HG02798 (cell line): ENCODE measurements around the gene TCERG1.
"Not testable (repeated sequence)": the region's sequence is repeated elsewhere in the genome, so short reads cannot be mapped to it uniquely, and the experiment has no call there.

Experiments used
- ATAC-seq: cut with Tn5 transposase; IDR thresholded peaks from one replicate; pipeline ENCODE4 v1.9.1; 2021; ENCODE audit warnings: mild to moderate bottlenecking; ENCODE audit not compliant: unreplicated experiment, poor library complexity

Gene TCERG1

DNA sequence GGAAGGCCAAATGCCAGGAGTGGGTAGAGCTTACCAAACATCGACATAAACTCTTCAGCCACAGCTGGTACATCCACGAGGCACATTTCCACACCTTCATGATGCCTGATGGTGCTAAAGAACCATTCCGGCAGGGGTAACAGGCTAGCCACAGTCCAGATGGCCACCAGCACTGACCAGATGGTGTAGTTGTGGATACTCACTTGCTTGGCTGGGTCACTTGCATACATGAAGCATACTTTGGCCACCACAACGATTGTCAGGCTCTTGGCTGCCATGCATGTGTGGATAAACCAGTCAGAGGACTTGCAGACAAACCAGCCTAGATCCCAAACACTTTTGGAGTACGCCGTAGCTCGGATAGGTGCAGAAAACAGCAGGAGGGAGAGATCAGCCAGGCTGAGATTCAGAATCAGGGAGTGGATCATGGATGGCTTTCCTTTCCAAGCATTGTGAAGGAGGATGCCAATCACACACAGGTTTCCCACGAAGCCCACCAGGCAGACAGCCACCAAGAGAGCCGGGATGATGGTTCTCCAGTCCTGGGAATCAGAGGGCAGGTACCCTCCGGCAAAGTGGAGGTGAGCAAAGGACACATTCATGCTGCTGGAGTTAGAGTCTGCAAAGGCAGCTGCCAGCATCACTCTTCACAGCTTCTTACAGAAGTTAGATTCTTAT is 68.5 kb downstream of the TCERG1 start:
- no peak for ATAC-seq

DNA sequence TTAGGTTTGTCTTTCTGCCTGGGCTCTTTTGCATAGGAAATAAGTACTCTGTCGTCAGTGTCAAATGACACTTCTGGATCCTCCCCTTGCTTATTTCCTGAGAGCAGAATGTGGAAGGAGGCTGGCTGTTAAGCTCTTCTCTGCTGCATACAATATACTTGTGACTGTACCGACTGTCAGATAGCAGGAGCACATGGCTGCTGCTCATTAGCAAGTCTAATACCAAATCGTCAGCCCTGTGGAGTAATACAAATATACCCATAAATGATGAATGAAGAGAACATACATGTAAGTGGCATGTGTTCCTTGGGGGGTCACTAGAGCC is 69.0 kb downstream of the TCERG1 start, which contains the start of gene GPR151:
TSS of gene GPR151 (minus strand) at position 40 of the 325 bp plus-strand sequence. CDS start 77 bp downstream, outside the sequence.
- ATAC-seq, result no peak

DNA sequence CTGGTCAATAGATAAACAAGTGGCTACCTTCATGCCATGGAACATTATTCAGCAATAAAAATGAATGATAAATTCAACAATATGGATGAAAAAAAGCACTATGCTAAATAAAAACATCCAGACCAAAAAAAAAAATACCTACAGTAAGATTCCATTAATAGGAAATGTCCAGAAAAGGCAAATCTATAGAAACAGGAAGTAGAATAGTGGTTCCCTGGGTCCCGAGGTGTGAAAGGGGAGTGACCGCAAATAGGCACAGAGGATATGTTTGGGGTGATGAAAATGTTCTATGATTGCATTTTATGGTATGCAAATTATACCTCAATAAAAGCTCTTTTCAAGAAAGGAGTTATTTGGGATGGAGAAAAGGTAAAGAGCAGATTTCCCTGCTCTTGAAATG is 72.4 kb downstream of the TCERG1 start:
- ATAC-seq, result no peak

DNA sequence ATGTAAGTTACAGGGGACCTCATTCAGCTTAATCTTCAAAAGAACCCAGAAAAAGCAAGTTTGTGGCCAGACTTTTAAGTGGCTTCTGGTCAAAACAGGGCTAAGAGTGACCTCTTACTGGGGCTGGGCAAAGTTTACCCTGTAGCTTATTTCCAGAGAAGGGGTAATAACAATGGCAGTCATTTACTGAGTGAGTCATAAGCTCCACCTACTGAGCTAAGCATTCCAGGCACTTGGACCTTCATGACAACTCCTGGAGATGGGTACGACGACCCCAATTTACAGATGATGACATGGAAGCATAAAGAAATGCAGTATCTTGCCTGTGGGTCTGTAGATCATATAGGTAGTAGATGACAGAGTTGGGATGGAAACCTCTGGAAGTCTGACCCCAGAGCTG is 73.6 kb downstream of the TCERG1 start:
- ATAC-seq, result no peak

DNA sequence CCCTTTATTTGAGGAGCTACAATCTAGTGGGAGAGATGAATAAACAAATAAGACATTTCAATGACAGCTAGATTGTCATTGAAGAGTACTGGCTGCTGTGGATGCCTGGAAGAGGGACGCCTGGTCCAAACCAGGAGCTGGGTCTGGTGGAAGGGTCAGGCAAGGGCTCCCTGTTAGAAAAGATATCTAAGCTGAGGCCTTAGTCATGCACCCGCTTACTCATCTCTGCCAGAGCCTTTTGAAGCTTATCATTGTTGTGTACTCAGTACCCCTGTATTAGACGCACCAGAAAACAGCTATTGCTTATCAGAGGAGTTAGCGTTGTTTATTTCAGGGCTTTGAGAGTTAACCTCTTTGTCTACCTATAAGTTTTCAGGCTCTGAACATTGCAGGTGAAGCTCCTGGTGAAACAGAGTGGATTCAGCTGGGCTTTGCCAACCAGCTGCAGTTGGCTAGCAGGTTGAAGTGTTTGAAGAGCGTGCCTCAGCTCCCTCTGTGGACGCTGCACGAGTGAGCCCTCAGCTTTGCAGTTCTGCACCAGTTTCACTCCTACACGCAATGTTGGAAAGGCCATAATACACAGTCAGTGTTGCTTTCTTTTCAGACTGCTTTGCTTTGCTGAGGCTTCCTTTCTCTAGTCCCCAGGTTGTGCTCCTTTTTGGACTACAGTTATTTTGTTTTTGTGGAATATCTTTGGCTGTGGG is 74.4 kb downstream of the TCERG1 start:
- no peak for ATAC-seq

DNA sequence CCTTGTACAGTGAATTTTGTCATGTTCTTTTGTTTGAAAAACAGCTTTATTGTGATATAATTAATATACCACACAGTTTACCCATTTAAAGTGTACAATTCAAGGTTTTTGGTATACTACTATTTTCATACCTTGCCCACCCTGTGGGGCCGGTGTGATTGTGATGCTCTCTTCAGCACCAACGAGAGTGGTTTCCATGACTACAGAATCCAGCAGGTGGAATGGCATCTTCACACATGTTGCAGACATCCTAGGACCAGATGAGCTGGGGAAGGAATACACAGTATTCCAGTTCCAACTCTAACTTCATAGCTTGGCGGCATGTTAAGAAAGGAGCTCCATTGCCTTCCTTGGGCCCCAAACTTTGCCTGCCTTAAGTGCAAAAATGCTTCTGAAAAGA is 76.6 kb downstream of the TCERG1 start:
- no peak for ATAC-seq

DNA sequence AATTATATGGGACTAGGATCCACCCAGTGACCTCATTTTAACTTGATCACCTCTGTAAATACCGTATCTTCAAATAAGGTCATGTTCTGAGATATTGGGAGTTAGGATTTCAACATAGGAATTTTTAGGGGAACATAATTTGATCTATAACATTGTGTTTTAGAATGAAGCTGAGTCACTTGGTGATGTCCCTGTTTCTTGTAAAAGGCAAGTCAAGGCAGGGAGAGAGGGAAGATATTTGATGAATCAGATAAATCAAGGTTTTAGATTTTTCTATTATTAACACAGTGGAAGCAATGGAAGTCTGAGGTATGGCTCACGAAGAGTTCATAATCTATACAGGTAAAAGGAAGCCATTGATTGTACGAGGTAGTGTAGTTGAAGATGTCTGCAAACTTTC is 80.7 kb downstream of the TCERG1 start:
- no peak for ATAC-seq

DNA sequence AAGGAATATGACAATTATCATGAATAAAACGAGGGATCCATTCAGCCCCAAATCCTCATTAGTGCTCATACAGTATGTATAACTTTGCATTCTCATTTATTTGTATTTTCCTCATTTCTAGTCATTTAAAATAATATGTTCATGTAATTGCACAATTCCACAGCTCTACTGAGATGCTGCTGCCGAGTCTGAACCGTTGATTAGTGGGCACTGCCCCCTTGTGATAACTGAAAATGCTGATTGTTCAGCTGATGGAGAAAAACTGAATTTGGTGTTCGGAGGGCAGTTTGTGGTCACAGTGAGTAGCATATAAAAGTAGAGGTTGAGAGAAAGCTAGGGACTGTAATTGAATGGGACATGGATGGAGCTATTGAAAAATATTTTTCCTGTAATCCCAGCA is 81.1 kb downstream of the TCERG1 start:
- ATAC-seq, result no peak

DNA sequence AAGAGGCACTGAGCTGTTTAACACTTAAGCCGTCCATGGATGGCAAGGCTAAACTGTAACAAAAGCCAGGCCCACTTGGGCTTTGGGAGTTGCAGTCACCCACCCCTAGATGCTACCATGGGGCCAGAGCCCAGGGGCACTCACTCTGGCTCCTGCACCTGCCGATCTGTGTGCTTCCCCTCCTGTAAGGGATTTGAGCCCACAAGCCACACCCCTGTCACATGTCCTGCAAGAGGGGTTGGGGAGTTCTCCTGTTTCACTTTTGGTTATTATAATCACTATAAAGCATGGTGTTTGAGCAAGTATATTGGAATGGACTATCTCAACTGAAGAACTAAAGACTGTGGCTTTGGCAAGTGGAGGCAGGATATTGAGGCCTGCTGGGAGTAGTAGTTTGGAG is 82.9 kb downstream of the TCERG1 start:
- peak; percentile 67 for ATAC-seq

DNA sequence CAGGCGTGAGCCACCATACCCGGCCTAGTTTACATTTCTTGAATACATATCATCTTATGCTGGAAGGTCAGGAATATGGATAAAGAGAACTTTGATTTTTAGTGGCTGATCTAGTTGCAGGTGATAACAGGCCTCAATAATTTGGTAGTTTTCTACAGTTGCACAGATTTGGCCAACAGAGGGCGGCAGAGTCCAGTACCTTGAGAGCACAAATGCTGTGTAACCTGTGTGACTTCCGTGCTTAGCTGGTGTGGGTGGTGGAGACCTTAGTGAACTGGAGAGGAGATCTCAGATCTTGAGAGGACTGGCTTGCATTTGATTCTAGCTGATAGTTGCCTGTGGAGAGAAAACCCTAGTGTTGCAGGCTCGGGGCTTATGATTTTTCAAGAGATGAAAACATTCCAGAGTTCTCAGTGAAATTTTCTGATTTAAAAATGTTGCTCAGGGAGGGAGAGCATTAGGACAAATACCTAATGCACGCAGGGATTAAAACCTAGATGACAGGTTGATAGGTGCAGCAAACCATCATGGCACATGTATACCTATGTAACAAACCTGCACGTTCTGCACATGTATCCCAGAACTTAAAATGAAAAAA is 86.2 kb downstream of the TCERG1 start:
- ATAC-seq, result peak; percentile 93

DNA sequence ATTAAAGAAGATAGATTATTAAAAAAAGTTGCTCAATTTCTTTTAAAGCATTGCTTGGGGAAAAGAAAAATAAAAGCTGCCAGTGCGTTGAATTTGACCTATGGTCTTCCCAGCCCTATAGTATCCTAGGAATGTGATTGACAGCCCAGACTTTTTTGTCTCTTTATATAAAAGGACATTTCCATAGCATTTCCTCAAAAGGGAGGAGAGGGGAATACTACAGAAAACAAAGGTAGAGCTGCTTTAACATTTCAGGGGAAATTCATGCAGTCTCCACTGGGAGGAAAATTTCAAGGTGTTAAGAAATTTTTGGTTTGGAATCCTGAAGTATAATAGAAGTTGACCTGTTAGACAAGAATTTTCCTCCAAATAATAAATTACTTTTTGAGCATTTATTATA is 86.7 kb downstream of the TCERG1 start:
- no peak for ATAC-seq

DNA sequence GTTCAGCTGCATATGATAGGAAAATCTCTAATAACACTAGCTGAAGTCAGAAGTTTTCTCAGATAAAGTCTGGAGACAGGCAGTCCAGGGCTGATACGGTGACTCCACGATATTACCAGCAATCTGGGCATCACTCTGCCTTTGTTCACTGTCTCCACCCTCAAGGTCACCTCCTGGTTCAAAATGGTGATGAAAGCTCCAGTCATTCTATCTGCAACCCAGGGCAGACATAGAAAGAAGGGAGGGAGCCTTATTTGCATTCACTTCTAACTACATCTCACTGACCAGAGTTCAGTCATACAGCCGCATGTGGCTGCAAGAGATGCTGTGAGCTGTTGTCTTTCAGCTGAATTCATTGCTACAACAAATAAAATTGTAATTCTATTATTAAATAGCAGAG is 91.3 kb downstream of the TCERG1 start:
- no peak for ATAC-seq

DNA sequence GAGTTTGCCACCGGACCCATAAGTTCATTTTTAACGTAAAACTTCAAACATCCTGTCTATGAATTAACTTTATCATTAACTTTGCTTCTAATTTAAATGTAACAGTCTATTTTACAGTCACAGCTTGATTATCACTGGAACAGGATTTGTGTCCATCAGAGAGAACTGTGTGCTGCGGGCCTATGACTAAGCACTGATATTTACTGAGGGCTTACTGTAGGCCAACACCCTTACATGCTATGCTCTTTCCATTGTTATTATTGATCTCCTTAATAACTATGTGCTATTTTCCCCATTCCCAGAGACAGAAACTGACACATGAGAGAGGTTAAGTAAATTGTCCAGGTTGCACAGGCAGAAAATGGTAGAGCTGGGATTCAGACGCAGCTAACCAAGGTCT is 92.8 kb downstream of the TCERG1 start:
- no peak for ATAC-seq

DNA sequence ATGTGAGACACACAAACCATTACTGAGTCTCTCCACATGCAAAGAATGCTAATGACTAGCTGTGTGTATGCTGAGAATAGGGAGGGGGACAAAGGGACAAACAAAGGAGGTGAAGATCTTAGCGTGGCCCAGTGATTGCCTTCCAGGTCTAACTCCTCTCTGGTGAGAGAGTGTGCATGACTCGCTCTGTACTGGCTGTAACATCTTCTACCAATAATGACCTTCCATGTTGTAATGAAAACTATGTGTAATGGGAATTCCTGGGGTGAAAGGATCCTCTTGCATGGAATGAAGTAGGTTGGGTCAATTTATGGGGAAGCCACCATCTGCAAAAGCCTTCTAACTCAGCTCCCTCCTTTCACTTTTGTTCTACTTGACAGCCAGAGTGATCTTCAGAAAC is 93.3 kb downstream of the TCERG1 start:
- no peak for ATAC-seq

DNA sequence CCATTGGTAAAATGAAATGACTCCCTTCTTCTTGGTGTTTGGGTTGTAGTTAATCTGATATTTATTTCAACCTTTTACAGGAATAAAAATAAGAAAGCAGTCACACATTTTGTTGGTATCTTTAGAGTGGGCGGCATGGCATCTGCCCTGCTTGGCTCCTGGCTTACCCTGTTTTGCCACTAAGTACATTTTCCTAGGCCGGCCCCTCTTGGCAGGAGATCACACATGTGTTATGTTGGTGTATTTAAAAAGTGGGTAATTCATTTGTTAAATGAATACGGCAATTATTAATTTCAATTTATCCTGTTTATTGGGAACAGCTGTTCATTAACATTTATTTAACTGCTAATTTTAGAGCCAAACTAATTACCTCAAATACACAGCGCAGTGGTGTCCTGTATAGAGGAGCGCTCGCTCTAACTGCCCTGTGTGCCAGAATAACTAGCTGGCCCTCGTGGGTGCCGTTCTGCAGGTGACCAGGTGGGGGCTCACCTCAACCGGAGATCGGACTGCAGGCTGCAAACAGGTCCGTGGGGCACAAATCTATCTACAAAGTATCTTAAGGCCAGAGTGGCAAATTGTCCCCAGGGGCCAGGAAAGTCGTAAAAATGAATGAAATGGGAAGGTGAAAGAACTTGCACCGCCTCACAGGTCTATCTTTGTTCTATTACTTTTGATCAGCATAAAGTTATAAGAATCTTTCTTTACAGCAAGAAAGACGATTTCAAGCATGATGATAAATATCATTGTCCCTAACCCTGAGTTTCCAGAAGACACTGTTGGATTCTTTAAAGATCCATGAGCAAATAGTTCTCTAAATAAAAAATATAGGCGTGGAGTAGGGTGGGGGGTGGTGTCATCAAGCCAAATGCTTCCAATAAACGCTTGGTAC is 95.1 kb downstream of the TCERG1 start:
- ATAC-seq, result peak; percentile 99

DNA sequence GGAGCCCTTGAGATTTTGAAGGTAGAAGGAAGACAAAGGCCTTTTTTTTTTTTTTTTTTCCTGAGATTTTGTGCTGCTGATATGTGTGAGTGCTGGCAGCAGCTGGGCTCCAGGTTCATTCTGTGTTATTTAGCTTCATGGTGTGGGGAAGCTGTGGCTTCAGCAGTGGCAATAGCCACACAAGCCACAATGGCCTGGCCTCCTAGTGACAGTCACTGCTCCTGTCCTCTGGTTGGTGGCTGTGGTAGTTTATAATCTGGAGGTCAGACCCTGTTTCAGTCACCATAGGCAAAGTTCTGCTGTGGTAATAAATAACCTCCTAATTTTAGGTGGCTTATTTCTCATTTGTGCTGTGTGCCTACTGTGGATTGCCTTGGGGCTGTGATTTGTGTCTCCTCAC is 97.1 kb downstream of the TCERG1 start:
- no peak for ATAC-seq

DNA sequence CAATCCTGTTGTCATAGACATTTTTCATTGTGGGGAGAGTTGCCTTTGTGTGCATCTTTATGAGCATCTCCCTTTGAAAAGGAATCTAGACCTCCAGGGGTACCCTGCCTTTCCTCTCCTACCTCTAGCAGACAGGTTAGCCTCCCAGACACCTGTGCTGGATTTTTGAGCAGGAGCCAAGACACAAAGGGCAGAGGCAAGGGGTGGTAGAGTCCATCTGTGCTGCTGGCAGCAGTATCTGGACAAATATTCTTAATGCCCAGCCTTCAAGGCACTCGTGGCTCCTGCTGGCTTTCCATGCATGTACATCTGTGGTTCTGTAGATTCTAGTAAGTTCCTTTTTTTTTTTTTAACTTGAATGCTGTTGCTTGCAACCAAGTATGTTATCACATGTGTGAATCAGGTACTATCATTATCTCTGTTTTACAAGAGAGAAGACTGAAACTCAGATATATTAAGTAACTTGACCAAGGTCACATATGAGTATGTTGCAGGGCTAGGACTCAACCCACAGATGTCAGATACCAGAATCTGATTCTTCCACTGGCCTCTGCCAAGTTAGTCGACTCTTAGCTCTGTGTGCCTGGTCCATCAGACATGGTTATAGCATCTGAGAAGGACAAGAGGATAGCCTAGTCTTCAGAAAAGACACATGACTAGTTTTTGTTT is 101.8 kb downstream of the TCERG1 start:
- no peak for ATAC-seq

DNA sequence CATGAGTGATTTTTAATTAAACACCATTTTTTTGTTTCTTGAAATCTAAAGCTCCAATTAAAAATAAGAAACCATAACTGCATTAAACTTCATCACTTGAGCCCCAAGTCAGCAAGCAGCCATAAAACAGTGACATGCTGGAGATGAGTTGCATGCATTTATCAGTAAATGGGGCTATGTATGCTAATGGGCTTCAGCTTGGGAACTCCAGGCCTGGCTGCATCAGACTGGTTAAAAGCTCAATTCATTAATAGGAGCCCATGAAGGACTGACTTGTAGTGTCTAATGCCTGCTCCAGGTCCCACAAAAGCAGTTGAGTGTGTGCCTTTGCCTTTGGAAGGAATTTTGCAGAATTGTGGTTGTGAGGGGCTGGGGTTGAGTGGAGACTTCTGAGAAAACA is 102.5 kb downstream of the TCERG1 start:
- ATAC-seq, result no peak

DNA sequence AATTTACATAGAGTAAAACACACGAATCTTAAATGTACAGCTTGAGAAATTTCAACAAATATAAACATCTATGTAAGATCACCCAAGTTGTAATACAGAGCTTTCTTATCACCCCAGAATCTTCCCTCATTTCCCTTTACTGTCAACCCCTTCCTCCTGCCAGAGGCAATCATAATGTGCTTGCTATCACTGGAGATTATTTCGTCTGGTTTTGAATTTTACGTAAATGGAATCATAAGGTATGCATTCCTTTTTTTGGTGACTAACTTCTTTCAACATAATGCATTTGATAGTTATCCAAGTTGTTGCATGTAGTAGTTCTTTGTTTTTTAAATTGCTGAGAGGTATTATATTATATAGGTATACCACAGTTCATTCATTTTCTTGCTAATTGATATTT is 106.3 kb downstream of the TCERG1 start:
- ATAC-seq, result no peak

DNA sequence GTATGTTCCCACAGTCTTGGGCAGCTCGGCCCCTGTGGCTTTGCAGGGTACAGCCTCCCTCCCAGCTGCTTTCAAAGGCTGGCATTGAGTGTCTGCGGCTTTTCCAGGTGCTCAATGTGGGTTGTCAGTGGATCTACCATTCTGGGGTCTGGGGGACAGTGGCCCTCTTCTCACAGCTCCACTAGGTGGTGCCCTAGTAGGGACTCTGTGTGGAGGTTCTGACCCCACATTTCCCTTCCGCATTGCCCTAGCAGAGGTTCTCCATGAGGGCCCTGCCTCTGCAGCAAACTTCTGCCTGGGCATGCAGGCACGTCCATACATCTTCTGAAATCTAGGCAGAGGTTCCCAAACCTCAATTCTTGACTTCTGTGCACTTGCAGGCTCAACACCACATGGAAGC is 109.8 kb downstream of the TCERG1 start:
- ATAC-seq, result not testable (repeated sequence)
